NCI-H2227 (cell line): Measurements from ENCODE around the gene CIB2.

ENCODE experiments used
- DNase-seq: peaks from one replicate; lab custom pipeline; 2025; ENCODE audit not compliant: unreplicated experiment; lab: John Stamatoyannopoulos, UW

The CIB2 gene

GRCh38 chr15:78109156-78109555 is 22.1 kb downstream of the CIB2 start:
- DNase-seq, result no peak

GRCh38 chr15:78108300-78109084 is 22.8 kb downstream of the CIB2 start:
- peak; percentile 72 for DNase-seq

GRCh38 chr15:78107471-78107870 is 23.8 kb downstream of the CIB2 start:
- no peak for DNase-seq

- no peak for DNase-seq
Observed at GRCh38 chr15:78105476-78106241, 25.6 kb downstream of the CIB2 start.

- no peak for DNase-seq
Observed at GRCh38 chr15:78104566-78105475, 26.4 kb downstream of the CIB2 start.

- no peak for DNase-seq
Observed at GRCh38 chr15:78104119-78104479, 27.1 kb downstream of the CIB2 start.

- DNase-seq, result no peak
Observed at GRCh38 chr15:78103406-78104118, 27.7 kb downstream of the CIB2 start.

- DNase-seq, result no peak
Observed at GRCh38 chr15:78102741-78103140, 28.5 kb downstream of the CIB2 start.

GRCh38 chr15:78102211-78102610 is 29.0 kb downstream of the CIB2 start:
- no peak for DNase-seq

- DNase-seq, result no peak
Observed at GRCh38 chr15:78101423-78102105, 29.7 kb downstream of the CIB2 start.

GRCh38 chr15:78100886-78101285 is 30.4 kb downstream of the CIB2 start:
- no peak for DNase-seq

GRCh38 chr15:78098131-78098755 is 33.0 kb downstream of the CIB2 start:
- no peak for DNase-seq

GRCh38 chr15:78097667-78098066 is 33.6 kb downstream of the CIB2 start:
- no peak for DNase-seq

- DNase-seq, result no peak
Observed at GRCh38 chr15:78093242-78094020, 37.8 kb downstream of the CIB2 start.

- no peak for DNase-seq
Observed at GRCh38 chr15:78092261-78093041, 38.8 kb downstream of the CIB2 start, which contains the start of gene SH2D7. TSS of gene SH2D7 (plus strand) at chr15:78092561. CDS start at chr15:78092585, 24 bp downstream.

GRCh38 chr15:78090422-78091063 is 40.7 kb downstream of the CIB2 start:
- no peak for DNase-seq

GRCh38 chr15:78088773-78089080 is 42.5 kb downstream of the CIB2 start:
- no peak for DNase-seq
